Fibroblast of gingiva (primary cell): Measurements from ENCODE around the gene TMEM74B.

Experiments used
- DNase-seq: peaks from one replicate; pipeline ENCODE4 v3.0.0-alpha.2; 2011; ENCODE audit warnings: low read depth

TMEM74B gene

DNA sequence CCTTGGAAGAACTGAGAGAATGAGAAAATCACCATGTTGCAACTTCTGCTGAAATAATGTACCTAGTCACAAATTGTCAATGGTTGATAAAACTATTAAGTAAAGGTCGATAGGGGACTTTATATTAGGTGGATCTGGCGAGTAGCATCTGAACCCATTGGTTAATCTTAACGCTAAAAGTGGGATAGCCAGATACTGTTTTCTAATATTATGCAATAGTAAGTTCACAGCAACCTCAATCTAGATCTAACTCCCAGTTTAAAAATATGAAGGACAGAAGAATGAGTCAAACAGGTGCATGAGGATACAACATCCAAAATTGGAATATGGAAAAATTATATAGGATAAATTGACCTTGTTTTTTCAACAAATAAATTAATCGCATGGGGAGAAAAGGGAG, 47.5 kb downstream of the TMEM74B start:
- DNase-seq: no peak

GRCh38 chr20:1134836-1135235, 49.9 kb downstream of the TMEM74B start:
- no peak for DNase-seq

GRCh38 chr20:1134355-1134754, 50.4 kb downstream of the TMEM74B start:
- DNase-seq: no peak

DNA sequence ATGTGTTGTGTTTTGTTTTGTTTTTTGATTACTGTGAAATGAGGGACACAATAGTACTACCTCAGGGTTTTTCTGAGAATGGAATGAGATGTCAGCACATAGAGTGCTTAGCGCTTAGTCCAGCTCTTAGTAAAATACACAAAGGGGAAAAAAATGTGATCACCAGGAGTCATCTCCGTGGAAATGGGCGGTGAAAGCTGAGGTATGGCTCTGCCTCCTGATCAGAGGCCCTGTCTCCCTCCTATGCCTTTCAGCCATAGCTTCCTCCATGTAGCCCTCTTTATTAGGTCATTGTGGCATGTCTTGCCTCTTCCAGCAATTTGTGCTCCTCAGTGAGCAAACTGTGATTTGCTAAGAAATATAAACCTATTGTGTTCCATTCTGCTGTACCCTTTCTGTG, 53.4 kb downstream of the TMEM74B start:
- DNase-seq: no peak

DNA sequence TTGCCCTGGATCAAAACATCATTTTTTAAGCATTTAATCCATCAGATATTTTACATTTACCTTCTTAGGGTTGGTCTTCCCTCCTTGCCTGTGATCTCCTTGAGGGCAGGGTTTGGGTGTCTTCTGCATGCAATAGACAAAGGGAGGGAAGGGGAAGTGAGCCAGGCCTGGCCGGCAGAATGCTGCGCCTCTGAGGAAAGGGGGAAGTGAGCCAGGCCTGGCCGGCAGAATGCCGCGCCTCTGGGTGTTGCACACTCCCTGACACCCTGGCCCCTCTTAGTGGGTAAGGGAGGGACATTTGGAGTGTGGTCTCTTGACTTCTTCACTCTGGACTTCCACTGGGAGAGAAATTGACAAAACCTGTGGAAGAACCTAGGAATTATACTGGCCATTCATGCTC, 53.9 kb downstream of the TMEM74B start:
- no peak for DNase-seq
